PFSK-1 (cell line): ENCODE measurements around the gene ZNF621.

ENCODE experiments used
- FOXP2 ChIP-seq: optimal IDR thresholded peaks from 2 replicates; pipeline ENCODE3; 2011; ENCODE audit warnings: borderline replicate concordance, control low read depth, inconsistent platforms; ENCODE audit not compliant: insufficient read depth; ENCODE audit errors: extremely low read length, extremely low read depth
- POLR2AphosphoS5 ChIP-seq: IDR thresholded peaks from 2 replicates; pipeline ENCODE4 v1.6.1; 2012; ENCODE audit warnings: low read depth, mild to moderate bottlenecking, control low read depth, low read length, moderate library complexity
- REST ChIP-seq, 2 experiments: IDR thresholded peaks; 2 replicates each; pipeline versions ENCODE4 v1.6.1 to v1.8.0; 2011 to 2012; ENCODE audit warnings: low read depth in 2 of 2, low read length in 2 of 2, control low read depth in 1 of 2, inconsistent platforms in 1 of 2, mild to moderate bottlenecking in 1 of 2, moderate library complexity in 1 of 2; ENCODE audit not compliant: insufficient read depth in 1 of 2
- SIN3A ChIP-seq: IDR thresholded peaks from 2 replicates; pipeline ENCODE4 v1.6.1; 2012; ENCODE audit warnings: mild to moderate bottlenecking, low read length, moderate library complexity, borderline replicate concordance; ENCODE audit not compliant: insufficient read depth
- TAF1 ChIP-seq: IDR thresholded peaks from 2 replicates; pipeline ENCODE4 v1.6.1; 2012; ENCODE audit warnings: low read length, control low read depth, borderline replicate concordance; ENCODE audit not compliant: insufficient read depth

Gene ZNF621

GRCh38 chr3:40586901-40587300 lies 62.1 kb downstream of the ZNF621 start:
- TF ChIP-seq SIN3A (no peak), FOXP2 (no peak), REST (IDR thresholded peaks at IDR 0.05; ENCODE audit: insufficient read depth in 1 of 2, low read depth in 2 of 2, low read length in 2 of 2) (no peak), POLR2AphosphoS5 (no peak), TAF1 (no peak)

- TF ChIP-seq TAF1 (no peak), SIN3A (no peak), POLR2AphosphoS5 (no peak), REST (IDR thresholded peaks at IDR 0.05; ENCODE audit: insufficient read depth in 1 of 2, low read depth in 2 of 2, low read length in 2 of 2) (no peak)
These were observed 63.6 kb downstream of the ZNF621 start for GRCh38 chr3:40588406-40588805.
